GM19351 (cell line): ENCODE results near the gene CTNNA2.

Source experiments
- ATAC-seq: cut with Tn5 transposase; IDR thresholded peaks from one replicate; pipeline ENCODE4 v1.9.1; 2021; ENCODE audit warnings: mild to moderate bottlenecking, moderate library complexity; ENCODE audit not compliant: unreplicated experiment

Gene CTNNA2

GRCh38 chr2:79780781-79781180 is 267.9 kb downstream of the CTNNA2 start:
- no peak for ATAC-seq

DNA sequence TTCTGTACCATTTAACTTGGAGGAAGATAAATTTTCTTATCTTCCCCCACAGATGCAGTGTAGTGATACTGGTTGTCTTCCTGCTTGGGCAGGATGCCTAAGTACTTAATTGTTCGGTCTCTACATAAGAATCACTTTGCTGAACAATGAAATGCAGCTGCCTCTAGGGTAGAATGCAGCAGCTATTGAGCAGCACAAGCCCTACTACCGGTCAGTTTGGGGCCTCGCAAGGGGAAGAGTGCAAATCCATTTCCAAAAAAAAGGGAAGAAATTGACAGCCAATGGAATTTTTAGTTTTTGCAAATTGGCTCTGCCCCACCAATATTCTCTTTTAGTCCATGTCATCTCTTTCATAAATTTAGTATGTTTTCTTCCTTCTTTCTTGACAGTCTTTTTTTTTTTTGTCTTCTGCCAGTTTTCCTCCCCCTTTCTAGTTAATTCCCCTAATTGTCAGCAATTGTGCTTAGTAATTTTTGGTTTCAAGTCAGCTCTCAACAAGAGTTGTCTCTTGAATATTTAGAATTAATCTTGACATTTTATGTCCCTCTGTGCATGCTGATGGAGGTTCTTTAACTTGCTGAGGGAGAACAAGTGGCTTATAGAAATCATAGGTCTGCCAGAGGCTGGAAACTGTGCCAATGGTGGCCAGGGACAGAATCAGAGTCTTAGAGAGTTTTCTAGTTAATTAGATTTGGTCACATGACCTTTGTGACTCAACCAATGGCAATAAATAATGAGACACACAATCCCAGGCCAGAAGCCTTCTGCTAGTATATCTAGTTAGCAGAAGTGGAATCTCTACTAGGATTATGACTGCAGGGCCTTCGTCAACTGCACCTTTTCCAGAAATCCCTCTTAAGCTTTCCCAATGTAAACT is 270.0 kb downstream of the CTNNA2 start:
- no peak for ATAC-seq

DNA sequence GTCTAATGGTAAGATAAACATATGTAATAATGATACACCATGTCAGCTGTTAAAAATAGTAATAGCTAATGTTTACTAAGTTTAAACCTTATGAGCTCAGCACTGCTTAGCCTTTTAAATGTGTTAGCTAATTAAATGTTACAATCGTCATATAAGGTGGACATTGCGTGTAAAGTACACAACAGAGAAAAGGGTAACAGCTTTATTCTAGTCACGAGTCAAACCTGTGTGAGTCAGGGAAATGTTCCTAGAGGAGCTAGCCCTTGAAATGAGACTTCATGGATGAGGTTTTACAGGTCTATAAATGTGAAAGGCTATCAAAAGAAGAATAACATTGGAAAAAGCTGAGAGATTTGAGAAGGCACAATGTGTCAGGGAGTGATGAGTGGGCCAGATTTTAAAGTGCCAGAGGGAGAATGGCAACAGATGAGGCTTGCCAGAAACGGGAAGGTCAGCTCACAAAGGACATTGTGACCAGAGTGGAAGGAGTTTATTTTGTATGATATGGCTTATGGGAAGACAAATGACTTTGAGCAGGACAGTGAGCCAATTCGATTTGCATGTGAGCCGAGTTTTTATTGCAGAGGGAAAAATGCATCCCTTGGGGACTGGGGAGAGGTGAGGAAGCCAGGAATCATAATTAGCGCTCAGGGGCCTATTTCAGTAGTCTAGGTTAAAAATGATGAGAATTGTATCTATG is 276.3 kb downstream of the CTNNA2 start:
- ATAC-seq: no peak

- no peak for ATAC-seq
These were observed 277.0 kb downstream of the CTNNA2 start for GRCh38 chr2:79789811-79790210.

DNA sequence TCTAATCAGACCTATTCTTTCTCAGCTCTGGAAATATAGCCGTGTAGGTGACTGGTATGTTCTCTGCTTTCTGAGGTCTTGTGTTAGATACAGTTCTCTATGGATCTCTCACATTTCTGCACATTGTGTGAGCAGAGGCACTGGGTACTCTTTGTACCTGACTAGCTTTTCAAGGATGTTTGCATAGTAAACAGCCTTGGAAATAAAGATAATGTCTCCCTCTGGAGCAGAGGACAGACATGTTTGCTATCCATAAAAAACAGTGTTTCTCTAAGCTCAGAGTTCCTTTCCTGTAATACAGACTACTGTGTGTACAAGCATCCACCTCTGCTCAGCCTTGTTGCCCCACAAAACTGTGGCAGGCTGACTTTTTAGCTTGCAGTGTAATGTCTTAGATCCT is 279.2 kb downstream of the CTNNA2 start:
- ATAC-seq: no peak

- ATAC-seq: no peak
These were observed 280.2 kb downstream of the CTNNA2 start for GRCh38 chr2:79793006-79793405.

- no peak for ATAC-seq
These were observed 283.8 kb downstream of the CTNNA2 start for GRCh38 chr2:79796641-79797040.

GRCh38 chr2:79798776-79799175 is 285.9 kb downstream of the CTNNA2 start:
- no peak for ATAC-seq

DNA sequence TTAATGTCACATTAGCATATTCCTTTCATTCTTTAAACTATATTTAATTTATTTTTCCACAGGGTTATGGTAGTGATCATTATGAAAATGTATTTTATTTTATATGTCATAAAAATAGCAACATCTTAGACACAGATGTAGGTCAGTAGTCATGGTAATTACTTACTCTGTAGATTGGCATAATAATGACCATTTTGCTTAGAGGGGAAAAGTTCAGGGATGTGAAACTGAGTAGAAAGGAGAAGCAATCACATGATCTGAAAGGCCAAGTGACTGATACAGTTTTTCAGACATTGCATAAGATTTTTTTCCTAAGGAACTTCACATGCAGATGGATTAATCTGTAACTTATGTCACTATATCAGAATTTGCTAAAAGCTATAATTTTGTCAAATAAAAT is 286.9 kb downstream of the CTNNA2 start:
- ATAC-seq: no peak

GRCh38 chr2:79801082-79801481 is 288.2 kb downstream of the CTNNA2 start:
- ATAC-seq: no peak

- no peak for ATAC-seq
These were observed 304.4 kb downstream of the CTNNA2 start for GRCh38 chr2:79817288-79817687.

- ATAC-seq: no peak
These were observed 307.4 kb downstream of the CTNNA2 start for GRCh38 chr2:79820281-79820680.

GRCh38 chr2:79822136-79822535 is 309.3 kb downstream of the CTNNA2 start:
- no peak for ATAC-seq

DNA sequence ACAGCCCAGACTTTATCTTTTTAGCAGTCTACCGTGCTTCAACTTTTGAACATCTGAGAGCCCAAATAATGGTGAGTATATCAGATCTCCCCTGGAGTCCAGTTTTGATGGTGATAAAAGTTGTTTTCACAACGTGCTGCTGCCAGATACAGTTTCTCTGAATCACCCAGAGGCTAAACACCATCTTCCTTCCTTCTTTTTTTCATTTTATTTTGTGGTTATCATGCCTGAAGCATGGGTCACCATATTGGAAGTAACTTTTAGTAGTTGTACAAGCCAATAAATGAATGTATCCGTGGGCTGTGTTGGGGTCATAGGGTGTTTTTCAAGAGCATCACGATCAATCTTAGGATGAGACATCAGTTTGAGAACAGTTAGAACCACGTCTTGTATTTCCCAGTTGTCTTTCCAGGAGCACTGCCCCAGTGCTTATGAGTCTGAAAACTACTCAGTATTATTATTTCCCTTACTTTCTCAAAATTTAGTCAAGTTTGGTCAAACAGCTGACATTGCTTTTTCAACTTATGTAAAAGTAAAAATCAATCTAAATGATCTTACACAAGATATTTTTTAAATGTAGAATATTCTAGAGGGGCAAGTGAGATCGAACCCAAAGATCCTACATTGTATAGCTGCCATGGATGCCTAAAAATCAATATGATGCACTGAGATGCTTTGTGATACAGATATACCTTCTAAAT is 311.4 kb downstream of the CTNNA2 start:
- no peak for ATAC-seq

DNA sequence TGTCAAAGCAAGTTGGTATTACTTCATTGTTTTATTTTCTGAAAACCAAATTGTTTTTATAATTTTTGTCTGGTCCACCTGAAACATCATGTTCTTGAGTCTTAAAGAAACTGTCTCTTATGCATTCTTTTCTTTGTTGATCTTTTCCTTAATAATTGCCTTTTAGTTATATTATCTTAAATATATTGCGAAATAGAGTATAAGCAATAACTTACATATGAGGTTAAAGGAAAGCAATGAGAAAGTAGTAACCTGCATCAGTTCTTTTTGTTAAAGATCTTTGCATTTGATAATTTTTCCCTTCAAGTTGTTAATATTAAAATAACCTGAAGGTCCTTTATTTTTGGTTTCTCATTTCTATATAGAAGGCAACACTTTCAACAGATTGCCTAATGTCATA is 315.0 kb downstream of the CTNNA2 start:
- no peak for ATAC-seq

GRCh38 chr2:79830501-79830900 is 317.6 kb downstream of the CTNNA2 start:
- ATAC-seq: no peak

GRCh38 chr2:79831961-79832360 is 319.1 kb downstream of the CTNNA2 start:
- ATAC-seq: no peak

- no peak for ATAC-seq
These were observed 319.8 kb downstream of the CTNNA2 start for GRCh38 chr2:79832511-79833234.

GRCh38 chr2:79833235-79833878 is 320.5 kb downstream of the CTNNA2 start:
- ATAC-seq: no peak

GRCh38 chr2:79835911-79836310 is 323.1 kb downstream of the CTNNA2 start:
- no peak for ATAC-seq

GRCh38 chr2:79844011-79844410 is 331.2 kb downstream of the CTNNA2 start:
- ATAC-seq: no peak
